GM18499 (cell line): ENCODE data around the gene GNA12.

Experiments
- ATAC-seq: cut with Tn5 transposase; IDR thresholded peaks from one replicate; pipeline ENCODE4 v1.9.1; 2021; ENCODE audit warnings: moderate number of reproducible peaks; ENCODE audit not compliant: insufficient read depth, unreplicated experiment

GNA12 gene

DNA sequence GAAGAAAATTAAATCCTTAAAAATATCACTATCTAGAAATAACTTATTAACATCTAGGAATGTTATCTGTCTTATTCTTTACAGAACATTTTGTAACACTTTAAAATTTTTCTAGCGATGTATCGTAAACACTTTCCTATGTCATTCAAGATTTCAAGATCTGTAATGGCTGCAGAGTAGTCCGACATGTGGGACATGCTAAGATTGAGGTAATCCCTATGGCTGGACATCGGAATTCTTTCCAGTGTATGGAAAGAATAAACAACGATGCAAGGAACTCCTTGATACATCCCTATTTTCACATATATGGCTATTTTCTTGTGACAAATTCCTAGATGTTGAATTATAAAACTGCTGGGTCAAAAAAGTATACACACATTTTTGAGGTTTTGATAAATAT lies 37.5 kb downstream of the GNA12 start:
- ATAC-seq, result no peak

GRCh38 chr7:2805213-2805944 lies 38.7 kb downstream of the GNA12 start:
- ATAC-seq, result no peak

GRCh38 chr7:2804227-2804763 lies 39.8 kb downstream of the GNA12 start:
- ATAC-seq, result no peak

GRCh38 chr7:2803755-2804154 lies 40.4 kb downstream of the GNA12 start:
- ATAC-seq, result no peak

DNA sequence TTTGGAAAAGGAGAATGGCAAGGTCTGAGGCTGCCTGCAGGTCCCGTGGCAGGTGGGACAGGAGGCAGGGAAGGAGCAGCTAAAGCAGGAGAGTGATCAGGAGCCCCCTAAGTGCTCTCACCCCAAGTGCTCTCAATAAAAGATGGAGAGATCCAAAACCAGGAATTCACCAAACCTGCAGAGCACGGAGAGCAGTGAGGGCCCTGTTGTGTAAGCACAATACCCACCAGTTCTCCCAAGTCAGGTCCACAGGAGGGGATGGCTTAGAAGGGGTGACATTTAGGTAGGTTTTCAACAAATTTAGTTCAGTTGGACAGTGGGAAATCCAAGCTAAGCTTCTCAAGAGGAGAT lies 40.8 kb downstream of the GNA12 start:
- no peak for ATAC-seq

DNA sequence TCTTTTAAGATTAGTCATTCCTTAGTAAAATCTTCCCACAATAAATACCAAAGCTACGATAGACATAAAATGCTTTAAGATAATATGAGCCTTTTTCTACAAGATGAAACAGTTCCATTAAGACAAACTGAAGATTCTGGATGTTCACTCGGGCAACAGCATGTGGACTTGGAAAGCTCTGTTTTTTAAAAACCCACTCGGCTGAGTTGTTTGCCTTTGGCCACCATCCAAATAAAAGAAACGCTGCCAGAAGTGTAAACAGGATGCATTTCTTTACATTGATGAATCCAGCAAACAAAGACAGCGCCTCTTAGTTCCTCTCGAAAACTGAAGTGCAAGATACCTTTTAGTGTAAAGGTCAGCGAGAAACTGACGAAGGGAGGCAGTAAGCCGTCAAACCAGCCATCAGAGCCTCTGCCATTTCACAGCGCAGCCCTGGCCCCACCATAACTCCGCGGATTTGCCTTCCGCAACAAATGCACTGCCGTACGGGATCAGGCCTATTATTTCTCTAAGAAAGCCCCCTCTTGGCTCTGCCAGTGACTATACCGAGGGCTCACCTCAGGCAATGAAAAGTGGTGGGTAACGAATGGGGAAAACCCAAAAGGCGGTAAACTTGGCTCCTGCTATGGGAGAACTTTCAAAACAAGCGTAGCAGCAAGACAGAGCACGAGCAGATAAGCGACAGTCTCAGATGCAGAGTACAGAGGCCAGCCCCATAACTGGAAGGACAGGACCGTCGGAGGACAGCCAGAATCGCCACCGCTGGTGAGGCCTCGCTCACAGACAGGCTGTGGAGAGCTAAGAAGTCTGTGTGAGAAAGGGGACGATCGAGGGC lies 41.4 kb downstream of the GNA12 start:
- ATAC-seq, result no peak

- ATAC-seq, result no peak
Observed at GRCh38 chr7:2802101-2802500, 42.0 kb downstream of the GNA12 start.

- no peak for ATAC-seq
Observed at GRCh38 chr7:2800931-2801688, 43.0 kb downstream of the GNA12 start.

GRCh38 chr7:2800220-2800930 lies 43.7 kb downstream of the GNA12 start:
- no peak for ATAC-seq

DNA sequence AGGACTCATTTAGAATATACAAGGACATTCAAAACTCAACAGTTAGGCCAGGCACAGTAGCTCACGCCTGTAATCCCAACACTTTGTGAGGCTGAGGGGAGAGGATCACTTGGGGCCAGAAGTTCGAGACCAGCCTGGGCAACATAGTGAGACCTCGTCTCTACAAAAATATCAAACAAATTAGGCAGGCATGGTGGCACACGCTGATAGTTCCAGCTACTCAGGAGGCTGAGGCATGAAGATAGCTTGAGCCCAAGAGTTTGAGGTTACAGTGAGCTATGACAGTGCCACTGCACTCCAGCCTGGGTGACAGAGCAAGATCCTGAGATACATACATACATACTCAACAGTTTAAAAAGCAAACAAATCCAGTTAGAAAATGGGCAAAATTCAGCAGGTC lies 44.9 kb downstream of the GNA12 start:
- no peak for ATAC-seq

- ATAC-seq, result no peak
Observed at GRCh38 chr7:2798669-2799068, 45.4 kb downstream of the GNA12 start.

DNA sequence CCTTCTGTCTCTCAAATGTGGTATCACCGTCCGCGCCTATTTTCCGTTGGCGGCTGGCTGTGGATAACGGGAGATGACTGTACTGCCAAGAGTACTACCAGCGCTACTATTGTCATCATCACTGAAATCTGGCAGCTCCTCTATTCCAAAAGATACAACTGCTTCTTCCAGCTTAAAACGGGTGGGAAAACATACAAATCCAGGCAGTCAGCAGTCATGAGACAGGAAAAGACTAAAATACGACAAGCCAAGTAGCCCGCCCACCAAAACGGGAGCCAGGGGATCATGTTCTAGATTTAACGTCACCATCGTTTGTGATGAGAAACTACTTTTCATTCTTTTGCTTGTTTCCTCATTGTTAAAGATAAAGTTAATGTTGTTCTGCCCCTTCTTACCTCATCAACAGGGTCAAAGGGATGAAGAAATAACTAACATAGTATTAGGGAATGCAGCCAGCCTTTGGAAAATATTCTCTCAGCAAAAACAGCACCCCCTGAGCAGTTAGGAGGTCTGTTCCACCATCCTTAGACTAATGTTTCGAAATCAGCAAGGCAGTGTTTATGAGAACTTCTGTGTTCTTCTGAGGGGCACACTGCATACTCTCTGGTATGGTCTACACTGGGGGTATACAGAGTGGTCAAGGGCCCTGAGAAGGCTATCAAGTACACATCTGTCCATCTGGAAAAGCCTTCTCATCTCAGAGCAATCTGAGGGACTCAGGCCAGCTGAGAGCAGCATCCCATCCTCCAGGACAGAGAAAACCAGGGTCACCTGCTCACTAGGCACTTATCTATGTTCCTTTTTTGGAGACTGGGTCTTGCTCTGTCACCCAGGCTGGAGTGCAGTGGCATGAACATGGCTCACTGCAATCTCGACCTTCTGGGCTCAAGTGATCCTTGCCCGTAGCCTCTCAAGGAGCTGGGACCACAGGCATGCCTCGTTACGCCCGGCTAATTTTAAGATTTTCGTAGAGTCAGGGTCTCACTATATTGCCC lies 47.5 kb downstream of the GNA12 start:
- ATAC-seq, result no peak

- ATAC-seq, result no peak
Observed at GRCh38 chr7:2795906-2796305, 48.2 kb downstream of the GNA12 start.

GRCh38 chr7:2794836-2795636 lies 49.1 kb downstream of the GNA12 start:
- no peak for ATAC-seq

DNA sequence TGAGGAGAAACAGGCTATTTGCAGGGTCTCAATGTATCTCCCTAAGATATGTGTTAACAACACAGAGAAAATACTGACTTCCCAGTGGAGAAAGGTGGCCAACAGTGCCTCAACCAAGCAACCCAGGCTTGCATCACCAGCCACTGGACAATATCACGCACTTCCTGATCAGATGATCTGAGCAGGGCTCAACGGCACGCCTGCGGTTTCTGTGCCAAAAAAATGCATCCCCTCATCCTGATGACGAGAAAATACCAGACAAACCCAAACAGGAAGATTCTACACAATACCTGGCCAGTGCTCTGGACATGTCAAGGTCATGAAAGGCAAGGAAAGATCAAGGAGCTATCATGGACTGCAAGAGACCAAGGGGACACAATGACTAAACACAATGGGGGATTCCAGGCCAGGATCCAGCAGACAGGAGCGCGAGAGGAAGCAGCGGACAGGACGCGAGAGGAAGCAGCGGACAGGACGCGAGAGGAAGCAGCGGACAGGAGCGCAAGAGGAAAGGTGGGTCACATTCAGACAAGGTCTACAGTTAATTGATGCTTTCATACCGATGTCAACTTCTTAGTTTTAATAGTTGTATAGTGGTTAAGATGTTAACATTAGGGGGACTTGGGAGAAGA lies 51.1 kb downstream of the GNA12 start:
- ATAC-seq, result no peak

DNA sequence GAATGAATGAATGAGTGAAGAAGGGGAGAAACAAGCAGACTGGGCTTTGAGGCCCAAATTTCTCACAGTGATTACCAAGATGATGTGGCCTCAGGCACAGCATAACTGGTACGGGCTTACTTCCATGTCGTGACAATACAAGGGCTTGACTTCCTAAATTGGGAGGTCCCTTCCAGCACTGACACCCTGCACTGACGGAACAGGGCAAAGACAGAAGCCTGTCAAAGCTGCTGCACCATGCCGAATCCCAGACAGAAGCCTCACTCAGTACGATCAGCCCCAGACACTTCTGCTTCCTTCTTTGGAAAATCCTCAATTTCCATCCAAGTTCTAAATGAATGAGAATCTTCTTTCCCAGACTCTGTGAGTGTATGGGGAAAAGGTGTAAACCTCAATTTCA lies 51.9 kb downstream of the GNA12 start:
- no peak for ATAC-seq

GRCh38 chr7:2791390-2791789 lies 52.7 kb downstream of the GNA12 start:
- no peak for ATAC-seq
